ENCODE results near the gene KCNAB3. TPM values are rescaled to one million over a fixed set of nuclear protein-coding genes. Genes with fewer than 3 reads are reported as not detected.

Gene KCNAB3
- total RNA-seq, 2 donors from 2014 or later, result 1.2 to 4.5 TPM

DNA sequence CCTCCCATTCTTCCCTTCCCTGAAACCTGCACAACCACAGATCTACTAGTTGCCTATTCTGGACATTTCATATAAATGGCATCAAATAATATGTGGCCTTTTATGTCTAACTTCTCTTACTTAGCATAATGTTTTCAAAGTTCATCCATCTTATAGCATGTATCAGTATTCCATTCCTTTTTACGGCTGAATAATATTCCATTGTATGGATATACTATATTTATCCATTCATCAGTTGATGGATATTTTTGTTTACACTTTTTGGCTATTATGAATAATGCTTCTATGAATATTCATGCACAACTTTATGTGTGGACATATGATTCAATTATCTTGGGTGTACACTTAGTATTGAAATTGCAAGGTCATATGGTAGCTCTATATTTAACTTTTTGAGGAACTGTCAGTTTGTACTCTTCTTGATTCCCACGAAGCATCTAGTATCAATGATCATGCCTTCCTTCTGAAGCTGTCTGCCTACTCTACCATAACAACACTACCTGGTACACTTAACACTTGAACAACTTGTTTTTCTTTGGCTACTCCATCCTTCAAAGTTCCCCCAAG, 53.8 kb downstream of the KCNAB3 start:
- no peak for DNase-seq (ENCODE audit: low spot score)
- H3K27ac ChIP-seq, result no peak overlapping the region
- H3K9me3 ChIP-seq, result no peaks in the 10 kb centered on the region
- intact Hi-C loops (cut with DNase I), result no loop called here
- no peak overlapping the region for H3K4me3 ChIP-seq
- H3K4me1 ChIP-seq (replicated peaks), result peaks cover 4% of the 10 kb centered on the region
- TF ChIP-seq, protein P1, sequence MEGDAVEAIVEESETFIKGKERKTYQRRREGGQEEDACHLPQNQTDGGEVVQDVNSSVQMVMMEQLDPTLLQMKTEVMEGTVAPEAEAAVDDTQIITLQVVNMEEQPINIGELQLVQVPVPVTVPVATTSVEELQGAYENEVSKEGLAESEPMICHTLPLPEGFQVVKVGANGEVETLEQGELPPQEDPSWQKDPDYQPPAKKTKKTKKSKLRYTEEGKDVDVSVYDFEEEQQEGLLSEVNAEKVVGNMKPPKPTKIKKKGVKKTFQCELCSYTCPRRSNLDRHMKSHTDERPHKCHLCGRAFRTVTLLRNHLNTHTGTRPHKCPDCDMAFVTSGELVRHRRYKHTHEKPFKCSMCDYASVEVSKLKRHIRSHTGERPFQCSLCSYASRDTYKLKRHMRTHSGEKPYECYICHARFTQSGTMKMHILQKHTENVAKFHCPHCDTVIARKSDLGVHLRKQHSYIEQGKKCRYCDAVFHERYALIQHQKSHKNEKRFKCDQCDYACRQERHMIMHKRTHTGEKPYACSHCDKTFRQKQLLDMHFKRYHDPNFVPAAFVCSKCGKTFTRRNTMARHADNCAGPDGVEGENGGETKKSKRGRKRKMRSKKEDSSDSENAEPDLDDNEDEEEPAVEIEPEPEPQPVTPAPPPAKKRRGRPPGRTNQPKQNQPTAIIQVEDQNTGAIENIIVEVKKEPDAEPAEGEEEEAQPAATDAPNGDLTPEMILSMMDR (IDR thresholded peaks at IDR 0.05), result no peak
- no peak for TF ChIP-seq POLR2A (IDR thresholded peaks at IDR 0.05)
- TF ChIP-seq POLR2AphosphoS5 (IDR thresholded peaks at IDR 0.05), result no peak
- WGBS, result 81% methylated on average over 2 of the region's 2 CpGs
- H3K36me3 ChIP-seq, result no peaks in the 10 kb centered on the region
- no peaks in the 10 kb centered on the region for H3K27me3 ChIP-seq (replicated peaks; ENCODE audit: insufficient read depth)

DNA sequence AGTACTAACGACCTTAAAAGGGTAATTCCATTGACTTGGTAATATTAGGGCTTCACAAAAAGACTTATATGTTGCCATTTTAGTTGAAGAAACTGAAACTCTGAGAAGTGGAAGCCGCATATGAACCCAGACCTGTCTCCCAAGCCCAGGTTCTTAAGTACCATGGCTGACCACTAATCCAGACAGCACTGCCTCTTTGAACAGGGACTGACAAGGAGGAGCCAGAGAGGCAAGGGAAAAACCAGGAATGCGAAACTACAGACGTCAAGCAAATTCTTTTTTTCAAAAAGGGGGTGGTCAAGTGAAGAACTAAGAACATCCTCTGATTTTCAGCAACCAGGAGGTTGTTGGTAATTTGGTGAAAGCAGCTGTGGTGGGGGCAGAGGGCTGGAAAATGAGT, 56.6 kb downstream of the KCNAB3 start:
- Histone ChIP-seq H3K27ac (no peak overlapping the region), H3K27me3 (replicated peaks; ENCODE audit: insufficient read depth) (no peaks in the 10 kb centered on the region), H3K4me1 (replicated peaks) (no peaks in the 10 kb centered on the region), H3K9me3 (no peaks in the 10 kb centered on the region), H3K4me3 (no peak overlapping the region), H3K36me3 (no peaks in the 10 kb centered on the region)
- no peak for DNase-seq (ENCODE audit: low spot score)
- WGBS, result 58% methylated on average over 4 of the region's 4 CpGs
- intact Hi-C loops (cut with DNase I), result no loop called here
- TF ChIP-seq, protein P1 (IDR thresholded peaks at IDR 0.05), result no peak
- no peak for TF ChIP-seq POLR2AphosphoS5 (IDR thresholded peaks at IDR 0.05)

Small RNAs within 50 kb of the gene (small RNA-seq; reads per million reads assigned to genes)
- gene SCARNA21, result 1.8 to 3.1 reads per million in 2 donors

Other genes with a start within 250 kb of the KCNAB3 start
- 10 to 100 TPM; 52.3 to 65.0 TPM for gene TP53, start 242.4 kb downstream of the KCNAB3 start, total RNA-seq
- gene WRAP53, start 241.4 kb downstream of the KCNAB3 start, total RNA-seq, result 1 to 10 TPM; 8.6 to 9.4 TPM
- 1 to 10 TPM; 3.0 to 5.5 TPM for gene EFNB3, start 224.7 kb downstream of the KCNAB3 start, total RNA-seq
- 1 to 10 TPM in 1 of 2 donors, under 1 TPM in 1; 0.09 to 4.9 TPM for gene DNAH2, start 212.1 kb downstream of the KCNAB3 start, total RNA-seq
- gene KDM6B, start 95.6 kb downstream of the KCNAB3 start, total RNA-seq, result 10 to 100 TPM; 12.7 to 30.2 TPM
- 10 to 100 TPM; 11.1 to 15.7 TPM for gene TMEM88, start 74.8 kb downstream of the KCNAB3 start, total RNA-seq
- 100 to 1,000 TPM in 1 of 2 donors, 10 to 100 TPM in 1; 74.6 to 163 TPM for gene NAA38, start 72.3 kb downstream of the KCNAB3 start, total RNA-seq
- 10 to 100 TPM in 1 of 2 donors, 1 to 10 TPM in 1; 5.7 to 20.8 TPM for gene CYB5D1, start 71.9 kb downstream of the KCNAB3 start, total RNA-seq
- 100 to 1,000 TPM; 166 to 196 TPM for gene CHD3, start 41.1 kb downstream of the KCNAB3 start, total RNA-seq
- gene RNF227, start 13.6 kb downstream of the KCNAB3 start, total RNA-seq, result 10 to 100 TPM in 1 of 2 donors, 1 to 10 TPM in 1; 7.8 to 32.4 TPM
- 10 to 100 TPM; 57.9 to 70.9 TPM for gene TRAPPC1, start 2.1 kb upstream of the KCNAB3 start, total RNA-seq
- gene CNTROB, start 2.4 kb upstream of the KCNAB3 start, total RNA-seq, result 10 to 100 TPM; 25.2 to 42.0 TPM
- gene GUCY2D, start 72.8 kb upstream of the KCNAB3 start, total RNA-seq, result 1 to 10 TPM in 1 of 2 donors, not detected in 1; 1.8 TPM
- gene ALOX15B, start 109.2 kb upstream of the KCNAB3 start, total RNA-seq, result 100 to 1,000 TPM in 1 of 2 donors, 10 to 100 TPM in 1; 52.1 to 108 TPM
- under 1 TPM; 0.18 to 0.40 TPM for gene ALOX12B, start 157.9 kb upstream of the KCNAB3 start, total RNA-seq
- gene ALOXE3, start 188.7 kb upstream of the KCNAB3 start, total RNA-seq, result 1 to 10 TPM in 1 of 2 donors, not detected in 1; 2.4 TPM
- under 1 TPM in 1 of 2 donors, not detected in 1; 0.34 TPM for gene HES7, start 194.2 kb upstream of the KCNAB3 start, total RNA-seq
- gene PER1, start 222.5 kb upstream of the KCNAB3 start, total RNA-seq, result 100 to 1,000 TPM; 119 to 142 TPM
- gene VAMP2, start 233.1 kb upstream of the KCNAB3 start, total RNA-seq, result 10 to 100 TPM; 34.2 to 65.2 TPM
- gene TMEM107, start 246.5 kb upstream of the KCNAB3 start, total RNA-seq, result 10 to 100 TPM in 1 of 2 donors, 1 to 10 TPM in 1; 8.6 to 13.9 TPM